ENCODE measurements around the gene WNT16. TPM values are rescaled to one million over a fixed set of nuclear protein-coding genes. Genes with fewer than 3 reads are reported as not detected.

WNT16 gene
- total RNA-seq, 1 experiment from 2014 or later = not detected

DNA sequence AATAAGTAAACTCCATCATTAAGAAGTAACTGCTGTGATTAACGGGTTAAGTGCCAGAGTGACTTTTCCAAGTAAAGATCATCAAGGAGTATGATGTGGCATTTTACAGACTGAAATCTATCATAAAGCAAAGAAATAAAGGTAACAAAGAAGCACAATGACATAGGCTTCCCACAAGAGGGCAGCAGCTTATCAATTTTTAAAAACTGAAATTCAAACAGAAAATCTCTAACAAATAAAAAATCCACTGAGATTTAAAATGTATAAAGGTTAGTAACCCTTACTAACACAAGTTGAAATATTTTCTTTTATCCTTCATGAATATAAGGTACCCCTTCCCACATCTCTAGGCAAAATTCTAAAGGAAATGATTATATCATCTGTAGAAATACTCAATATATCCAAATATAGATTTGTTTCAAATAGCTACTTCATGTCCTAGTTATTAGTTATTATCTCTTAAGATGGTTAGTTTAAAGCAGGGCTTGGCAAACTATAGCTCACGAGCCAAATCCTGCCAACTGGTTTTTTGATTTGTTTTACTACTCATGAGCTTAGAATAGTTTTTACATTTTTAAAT, 38.1 kb downstream of the WNT16 start:
- intact Hi-C loops (cut with micrococcal nuclease; ENCODE audit: unreplicated experiment) = loop anchor here (1.0 to 10.0 kb wide), 4 partner anchors 30 to 628 kb away; partner anchors contain the start of gene FAM3C
- Mint-ChIP-seq H3K36me3 (ENCODE audit: insufficient read depth, unreplicated experiment) (peaks cover 47% of the 10 kb centered on the region), H3K4me3 (ENCODE audit: low read depth, unreplicated experiment) (no peak overlapping the region), H3K4me1 (ENCODE audit: low read depth, unreplicated experiment) (peaks cover 28% of the 10 kb centered on the region), H3K27ac (ENCODE audit: unreplicated experiment) (no peak overlapping the region), H3K27me3 (ENCODE audit: unreplicated experiment) (no peaks in the 10 kb centered on the region), H3K9me3 (ENCODE audit: low read depth, unreplicated experiment) (no peaks in the 10 kb centered on the region)
- CTCF ChIA-PET = interaction anchor here (0.8 to 2.0 kb wide), 7 partner anchors 17 to 628 kb away, joined by 3 to 8 read pairs (median 7); partner anchors contain the start of gene FAM3C
- DNase-seq = peak; percentile 15
- TF ChIP-seq, protein P1, sequence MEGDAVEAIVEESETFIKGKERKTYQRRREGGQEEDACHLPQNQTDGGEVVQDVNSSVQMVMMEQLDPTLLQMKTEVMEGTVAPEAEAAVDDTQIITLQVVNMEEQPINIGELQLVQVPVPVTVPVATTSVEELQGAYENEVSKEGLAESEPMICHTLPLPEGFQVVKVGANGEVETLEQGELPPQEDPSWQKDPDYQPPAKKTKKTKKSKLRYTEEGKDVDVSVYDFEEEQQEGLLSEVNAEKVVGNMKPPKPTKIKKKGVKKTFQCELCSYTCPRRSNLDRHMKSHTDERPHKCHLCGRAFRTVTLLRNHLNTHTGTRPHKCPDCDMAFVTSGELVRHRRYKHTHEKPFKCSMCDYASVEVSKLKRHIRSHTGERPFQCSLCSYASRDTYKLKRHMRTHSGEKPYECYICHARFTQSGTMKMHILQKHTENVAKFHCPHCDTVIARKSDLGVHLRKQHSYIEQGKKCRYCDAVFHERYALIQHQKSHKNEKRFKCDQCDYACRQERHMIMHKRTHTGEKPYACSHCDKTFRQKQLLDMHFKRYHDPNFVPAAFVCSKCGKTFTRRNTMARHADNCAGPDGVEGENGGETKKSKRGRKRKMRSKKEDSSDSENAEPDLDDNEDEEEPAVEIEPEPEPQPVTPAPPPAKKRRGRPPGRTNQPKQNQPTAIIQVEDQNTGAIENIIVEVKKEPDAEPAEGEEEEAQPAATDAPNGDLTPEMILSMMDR (IDR thresholded peaks at IDR 0.05; ENCODE audit: unreplicated experiment) = peak; percentile 39
- no TSS peak for BruUV-seq (replicated peaks)

DNA sequence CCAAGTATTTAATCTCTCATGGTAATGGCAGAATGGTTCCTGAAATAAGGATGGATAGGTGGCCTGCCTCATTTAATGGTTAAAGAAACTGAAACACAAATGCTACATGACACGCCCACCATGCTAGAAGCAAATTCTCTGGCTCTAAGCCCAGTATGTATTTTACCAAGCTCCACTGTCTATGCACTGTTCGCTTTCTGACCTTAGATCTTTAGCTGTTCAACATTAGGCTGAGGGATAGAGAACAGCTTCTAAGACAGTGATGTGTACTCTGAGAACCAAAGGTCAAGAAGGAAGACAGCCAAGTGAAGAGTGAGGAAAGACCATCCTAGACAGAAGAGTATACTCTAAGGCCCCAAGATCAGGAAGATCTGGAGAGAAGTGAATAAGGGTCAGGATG, 40.7 kb downstream of the WNT16 start:
- TF ChIP-seq, protein P1 (IDR thresholded peaks at IDR 0.05; ENCODE audit: unreplicated experiment) = no peak
- CTCF ChIA-PET = interaction anchor here (0.6 to 1.7 kb wide), 4 partner anchors 16 to 28 kb away, joined by 3 to 4 read pairs (median 3); partner anchors contain the start of gene FAM3C
- H3K36me3 Mint-ChIP-seq (ENCODE audit: insufficient read depth, unreplicated experiment) = peaks cover 53% of the 10 kb centered on the region
- peak; percentile 8 for DNase-seq
- no peaks in the 10 kb centered on the region for H3K27me3 Mint-ChIP-seq (ENCODE audit: unreplicated experiment)
- peaks cover 42% of the 10 kb centered on the region for H3K4me1 Mint-ChIP-seq (ENCODE audit: low read depth, unreplicated experiment)
- no peaks in the 10 kb centered on the region for H3K9me3 Mint-ChIP-seq (ENCODE audit: low read depth, unreplicated experiment)
- peak overlapping the region; percentile 25 for H3K4me3 Mint-ChIP-seq (ENCODE audit: low read depth, unreplicated experiment)
- intact Hi-C loops (cut with micrococcal nuclease; ENCODE audit: unreplicated experiment) = loop anchor here (10.0 kb wide), 1 partner anchor 375 kb away; no protein-coding TSS in a partner anchor
- H3K27ac Mint-ChIP-seq (ENCODE audit: unreplicated experiment) = peak overlapping the region; percentile 75
- BruUV-seq (replicated peaks) = no TSS peak

DNA sequence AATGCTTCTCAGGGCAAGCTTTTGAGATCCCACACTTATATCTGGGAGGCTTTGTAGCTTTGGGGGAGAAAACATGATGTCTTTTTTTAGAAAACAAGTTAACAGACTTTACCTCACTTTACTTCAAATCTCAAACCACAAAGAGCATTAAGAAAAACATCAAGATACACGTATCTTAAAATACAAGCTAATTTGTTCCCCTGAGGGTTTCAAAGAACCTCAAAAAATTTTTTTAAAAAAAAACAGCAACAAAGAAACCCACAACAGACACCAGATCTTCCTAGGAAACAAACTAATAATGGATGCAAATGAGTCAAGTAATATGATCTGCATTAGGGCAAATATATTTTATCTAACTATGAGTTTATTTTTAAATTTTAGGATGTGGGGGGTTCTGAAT, 42.6 kb downstream of the WNT16 start:
- H3K4me3 Mint-ChIP-seq (ENCODE audit: low read depth, unreplicated experiment) = no peak overlapping the region
- H3K27me3 Mint-ChIP-seq (ENCODE audit: unreplicated experiment) = no peaks in the 10 kb centered on the region
- DNase-seq = no peak
- H3K36me3 Mint-ChIP-seq (ENCODE audit: insufficient read depth, unreplicated experiment) = peaks cover 62% of the 10 kb centered on the region
- intact Hi-C loops (cut with micrococcal nuclease; ENCODE audit: unreplicated experiment) = no loop called here
- TF ChIP-seq, protein P1 (IDR thresholded peaks at IDR 0.05; ENCODE audit: unreplicated experiment) = no peak
- H3K27ac Mint-ChIP-seq (ENCODE audit: unreplicated experiment) = no peak overlapping the region
- no TSS peak for BruUV-seq (replicated peaks)
- H3K4me1 Mint-ChIP-seq (ENCODE audit: low read depth, unreplicated experiment) = peaks cover 56% of the 10 kb centered on the region
- H3K9me3 Mint-ChIP-seq (ENCODE audit: low read depth, unreplicated experiment) = no peaks in the 10 kb centered on the region
- CTCF ChIA-PET = no interaction called here

DNA sequence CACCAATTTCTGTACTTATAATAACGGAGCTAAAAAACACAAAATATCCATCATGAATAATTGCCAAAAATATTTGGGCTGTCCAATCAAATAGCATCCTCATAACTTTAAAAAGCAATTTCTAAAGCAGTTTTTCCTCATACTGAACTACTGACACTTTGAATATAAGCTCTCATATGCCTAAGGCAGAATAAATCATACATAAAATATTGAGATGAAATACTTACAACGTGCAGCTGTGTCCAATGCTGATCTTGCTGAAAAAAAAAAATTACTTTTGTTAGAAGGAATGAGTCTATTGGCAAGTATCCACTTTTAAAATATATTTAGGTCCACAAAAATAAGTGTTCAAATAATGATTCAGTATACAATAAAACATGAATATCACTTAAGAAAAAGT, 43.1 kb downstream of the WNT16 start:
- Mint-ChIP-seq H3K36me3 (ENCODE audit: insufficient read depth, unreplicated experiment) (peaks cover 58% of the 10 kb centered on the region), H3K27ac (ENCODE audit: unreplicated experiment) (no peak overlapping the region), H3K9me3 (ENCODE audit: low read depth, unreplicated experiment) (no peaks in the 10 kb centered on the region), H3K4me1 (ENCODE audit: low read depth, unreplicated experiment) (peaks cover 56% of the 10 kb centered on the region), H3K27me3 (ENCODE audit: unreplicated experiment) (no peaks in the 10 kb centered on the region), H3K4me3 (ENCODE audit: low read depth, unreplicated experiment) (no peak overlapping the region)
- CTCF ChIA-PET = interaction anchor here (1.6 kb wide), 1 partner anchor 623 kb away, joined by 4 read pairs; no protein-coding TSS in a partner anchor
- TF ChIP-seq, protein P1 (IDR thresholded peaks at IDR 0.05; ENCODE audit: unreplicated experiment) = no peak
- DNase-seq = no peak
- no TSS peak for BruUV-seq (replicated peaks)
- intact Hi-C loops (cut with micrococcal nuclease; ENCODE audit: unreplicated experiment) = no loop called here
